Inflammatory macrophage treated with lipopolysaccharide for 4 hours (primary cell): ENCODE results near the gene IL1RAPL2.
"Not testable (repeated sequence)": the region's sequence is repeated elsewhere in the genome, so short reads cannot be mapped to it uniquely, and the experiment has no call there.

Source experiments
- DNase-seq: peaks from one replicate; pipeline ENCODE4 v3.0.0-alpha.2; 2020

Gene IL1RAPL2

GRCh38 chrX:105038672-105039328, 472.8 kb downstream of the IL1RAPL2 start:
- DNase-seq = no peak

- DNase-seq = no peak
Observed at GRCh38 chrX:105050921-105051320, 484.9 kb downstream of the IL1RAPL2 start.

- DNase-seq = no peak
Observed at GRCh38 chrX:105051364-105051763, 485.4 kb downstream of the IL1RAPL2 start.

DNA sequence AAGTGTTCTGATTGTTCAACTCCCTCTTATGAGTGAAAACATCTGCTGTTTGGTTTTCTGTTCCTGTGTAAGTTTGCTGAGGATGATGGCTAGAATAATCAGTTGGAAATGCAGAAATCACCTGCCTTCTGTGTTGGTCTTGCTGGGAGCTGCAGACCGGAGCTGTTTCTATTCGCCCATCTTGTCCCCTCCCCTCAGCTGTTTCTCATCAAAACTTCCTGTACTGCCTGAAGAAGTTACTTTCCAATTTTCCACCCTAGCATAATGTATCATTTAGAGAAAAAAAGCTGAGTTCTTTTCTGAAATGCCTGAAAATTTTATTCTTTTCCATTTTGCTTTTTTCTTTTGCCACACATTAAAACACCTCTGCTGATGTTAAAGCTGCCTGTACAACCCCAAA, 486.9 kb downstream of the IL1RAPL2 start:
- no peak for DNase-seq

- no peak for DNase-seq
Observed at GRCh38 chrX:105063743-105064142, 497.7 kb downstream of the IL1RAPL2 start.

DNA sequence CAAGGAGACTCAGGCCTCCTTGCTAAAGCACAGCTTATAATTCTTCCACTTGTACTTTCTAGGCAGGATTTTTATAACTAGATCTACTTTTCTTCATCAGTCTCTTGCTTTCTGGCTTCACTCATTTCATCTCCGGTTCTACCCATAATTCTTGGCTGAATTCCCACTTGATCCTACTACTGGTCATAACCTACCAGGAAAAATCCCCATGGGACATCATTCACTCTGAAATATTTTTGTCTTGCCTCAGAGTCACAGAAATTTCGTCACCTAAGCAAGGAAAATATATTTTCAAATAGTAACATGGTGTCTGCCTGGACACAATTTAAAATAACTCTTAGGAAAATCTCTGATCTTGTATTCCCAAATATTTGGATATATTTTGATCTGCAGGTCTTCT, 532.2 kb downstream of the IL1RAPL2 start:
- no peak for DNase-seq

- no peak for DNase-seq
Observed at GRCh38 chrX:105098812-105099211, 532.8 kb downstream of the IL1RAPL2 start.

DNA sequence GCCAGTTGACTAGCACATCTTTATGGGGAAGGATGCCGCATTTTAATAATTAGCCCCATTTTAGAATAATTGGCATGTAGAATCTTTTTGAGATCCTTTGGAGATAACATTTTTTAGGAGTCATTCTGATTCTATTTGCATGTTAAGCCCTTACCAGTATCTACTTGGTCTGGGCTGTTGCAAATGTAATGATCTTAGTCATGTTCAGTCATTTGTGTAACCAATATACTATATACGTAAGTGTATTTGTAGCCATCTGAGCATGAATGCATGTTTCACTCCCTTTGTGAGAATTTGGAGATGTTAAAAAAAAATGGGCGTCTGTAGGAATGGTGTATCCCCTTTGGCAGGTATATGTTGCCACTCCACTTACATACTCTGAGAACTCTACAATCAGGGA, 535.4 kb downstream of the IL1RAPL2 start:
- DNase-seq = no peak

- DNase-seq = no peak
Observed at GRCh38 chrX:105109936-105110335, 543.9 kb downstream of the IL1RAPL2 start.

- no peak for DNase-seq
Observed at GRCh38 chrX:105114554-105115130, 548.6 kb downstream of the IL1RAPL2 start.

GRCh38 chrX:105115596-105116320, 549.8 kb downstream of the IL1RAPL2 start:
- not testable (repeated sequence) for DNase-seq

DNA sequence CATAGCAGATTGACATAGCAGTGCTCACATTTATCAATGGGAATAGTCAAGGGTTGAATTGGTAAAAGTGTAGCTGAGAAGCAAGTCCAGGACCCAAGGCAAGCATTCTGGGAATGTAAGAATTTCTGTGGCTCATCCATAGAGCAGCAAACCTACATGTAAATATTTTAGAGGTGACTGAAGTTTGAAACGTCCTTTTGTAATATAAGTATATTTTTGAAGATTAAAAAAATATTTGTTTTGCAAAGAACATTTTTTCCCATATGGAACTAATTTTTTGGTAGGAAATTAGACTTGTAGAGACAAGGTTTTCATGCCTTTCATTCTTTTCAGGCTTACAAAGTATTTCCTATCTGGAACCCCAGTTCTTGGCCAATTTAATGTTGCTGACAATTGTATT, 550.5 kb downstream of the IL1RAPL2 start:
- DNase-seq = no peak

- DNase-seq = no peak
Observed at GRCh38 chrX:105117621-105118020, 551.6 kb downstream of the IL1RAPL2 start.

- no peak for DNase-seq
Observed at GRCh38 chrX:105120463-105120862, 554.5 kb downstream of the IL1RAPL2 start.

DNA sequence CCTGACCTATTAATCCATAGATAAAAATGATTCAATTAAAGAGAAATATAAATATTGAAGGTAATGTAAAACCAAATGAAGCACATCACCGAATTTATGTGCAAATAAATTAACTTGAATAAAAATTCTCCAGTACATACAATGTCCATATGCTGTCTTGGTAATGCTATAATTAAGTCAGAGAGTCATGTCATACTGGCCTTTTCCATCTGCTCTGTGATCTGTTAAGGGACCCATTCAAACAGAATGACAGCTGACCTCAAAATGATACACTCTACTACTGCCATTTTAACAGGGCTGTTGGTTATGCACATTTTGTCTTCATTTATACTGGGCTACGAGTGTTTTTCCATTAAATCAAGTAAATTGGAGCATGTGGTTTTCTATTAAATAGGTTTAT, 555.2 kb downstream of the IL1RAPL2 start:
- DNase-seq = no peak

DNA sequence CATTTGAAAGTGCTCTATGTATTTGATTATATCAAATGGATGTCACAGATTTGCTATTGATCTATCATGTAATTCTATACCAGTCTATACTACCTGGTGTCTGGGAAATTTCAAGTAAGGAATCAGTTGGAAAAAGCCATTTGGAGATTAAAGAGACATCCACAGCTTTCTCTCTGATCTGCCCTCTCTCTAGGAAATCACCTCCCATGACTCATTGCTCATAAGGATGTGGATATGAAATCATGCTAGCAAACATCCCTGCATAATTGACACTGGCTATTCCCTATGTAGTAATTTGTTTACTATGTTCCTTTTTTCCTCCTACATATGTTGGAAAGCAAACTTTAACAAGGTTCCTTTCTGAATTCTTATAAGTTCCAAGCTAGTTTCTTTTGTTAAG, 560.2 kb downstream of the IL1RAPL2 start:
- no peak for DNase-seq

GRCh38 chrX:105134273-105134672, 568.3 kb downstream of the IL1RAPL2 start:
- no peak for DNase-seq

DNA sequence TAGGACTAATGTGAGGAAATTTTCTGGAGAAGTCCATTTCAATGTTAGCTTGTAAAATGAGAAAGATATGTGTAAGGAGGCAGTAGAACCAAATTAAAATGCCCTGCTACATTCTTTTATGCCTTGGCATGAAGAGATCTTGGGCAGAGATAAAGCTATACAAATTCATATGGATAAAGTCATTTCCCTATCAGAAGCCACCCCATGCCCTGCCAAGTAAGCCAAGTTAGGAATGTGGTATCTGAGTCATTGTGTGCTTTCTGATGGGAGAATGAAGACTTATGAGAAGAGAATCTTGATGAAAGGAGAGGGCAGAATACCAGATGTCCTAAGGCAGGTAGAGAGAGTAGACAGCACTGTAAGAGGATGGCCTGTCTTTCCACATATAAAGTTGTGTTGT, 570.8 kb downstream of the IL1RAPL2 start:
- DNase-seq = no peak

- no peak for DNase-seq
Observed at GRCh38 chrX:105150036-105150435, 584.0 kb downstream of the IL1RAPL2 start.

DNA sequence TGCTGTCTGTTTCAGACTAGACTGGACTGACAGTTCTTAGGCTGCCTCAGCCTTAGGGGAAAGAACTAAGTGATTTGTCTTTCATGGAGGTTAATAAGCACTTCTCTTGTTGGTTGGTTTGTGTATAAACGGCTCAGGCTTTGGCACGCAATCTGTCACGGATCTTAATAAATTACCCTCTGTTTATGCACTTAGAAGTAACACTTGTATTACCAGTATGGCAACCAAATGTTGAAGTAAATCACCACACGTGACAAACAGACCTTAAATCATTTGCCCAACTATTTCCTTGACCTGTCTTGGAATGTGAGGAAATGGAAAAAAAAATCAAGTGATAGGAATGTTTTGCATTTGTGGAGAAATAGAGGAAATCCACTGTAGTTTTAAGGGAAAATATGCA, 584.6 kb downstream of the IL1RAPL2 start:
- DNase-seq = no peak

- DNase-seq = no peak
Observed at GRCh38 chrX:105167233-105167632, 601.2 kb downstream of the IL1RAPL2 start.

DNA sequence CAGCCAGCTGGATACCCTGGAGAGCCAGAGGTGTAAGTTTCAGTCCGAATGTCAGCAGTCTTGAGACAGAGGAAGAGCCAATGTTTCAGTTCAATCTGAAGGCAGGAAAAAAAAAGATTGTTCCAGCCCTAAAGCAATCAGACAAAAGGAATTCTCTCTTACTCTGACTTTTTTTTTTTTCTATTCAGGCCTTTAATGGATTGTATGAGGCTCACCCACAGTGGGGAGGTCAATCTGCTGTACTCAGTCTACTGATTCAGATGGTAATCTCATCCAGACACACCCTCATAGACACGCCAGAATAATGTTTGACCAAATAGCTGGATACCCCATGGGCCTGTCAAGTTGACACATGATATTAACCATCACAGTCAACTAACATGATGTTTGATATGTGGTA, 602.6 kb downstream of the IL1RAPL2 start:
- DNase-seq = no peak

GRCh38 chrX:105173071-105173470, 607.1 kb downstream of the IL1RAPL2 start:
- DNase-seq = no peak

DNA sequence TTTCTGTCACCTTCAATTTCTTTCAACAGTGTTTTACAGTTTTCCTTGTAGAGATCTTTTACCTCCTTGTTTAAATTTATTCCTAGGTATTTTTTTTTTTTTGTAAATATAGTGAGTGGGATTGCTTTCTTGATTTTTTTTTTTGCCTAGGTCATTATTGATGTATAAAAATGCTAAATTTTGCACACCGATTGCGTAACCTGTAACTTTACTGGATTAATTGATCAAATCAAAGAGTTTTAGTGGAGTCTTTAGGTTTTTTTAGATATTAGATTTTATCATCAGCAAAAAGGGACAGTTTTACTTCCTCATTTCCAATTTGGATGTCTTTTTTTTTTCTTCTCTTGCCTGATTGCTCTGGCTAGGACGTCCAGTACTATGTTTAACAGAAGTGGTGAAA, 613.6 kb downstream of the IL1RAPL2 start:
- DNase-seq = no peak
